HPDE6-E6E7 (cell line): Measurements from ENCODE around the gene SCIMP.
"Not testable (repeated sequence)": the region's sequence is repeated elsewhere in the genome, so short reads cannot be mapped to it uniquely, and the experiment has no call there.

Experiments used
- DNase-seq: peaks from one replicate; pipeline ENCODE4 v3.0.0; 2011; ENCODE audit warnings: missing footprints; ENCODE audit errors: extremely low spot score

SCIMP gene

DNA sequence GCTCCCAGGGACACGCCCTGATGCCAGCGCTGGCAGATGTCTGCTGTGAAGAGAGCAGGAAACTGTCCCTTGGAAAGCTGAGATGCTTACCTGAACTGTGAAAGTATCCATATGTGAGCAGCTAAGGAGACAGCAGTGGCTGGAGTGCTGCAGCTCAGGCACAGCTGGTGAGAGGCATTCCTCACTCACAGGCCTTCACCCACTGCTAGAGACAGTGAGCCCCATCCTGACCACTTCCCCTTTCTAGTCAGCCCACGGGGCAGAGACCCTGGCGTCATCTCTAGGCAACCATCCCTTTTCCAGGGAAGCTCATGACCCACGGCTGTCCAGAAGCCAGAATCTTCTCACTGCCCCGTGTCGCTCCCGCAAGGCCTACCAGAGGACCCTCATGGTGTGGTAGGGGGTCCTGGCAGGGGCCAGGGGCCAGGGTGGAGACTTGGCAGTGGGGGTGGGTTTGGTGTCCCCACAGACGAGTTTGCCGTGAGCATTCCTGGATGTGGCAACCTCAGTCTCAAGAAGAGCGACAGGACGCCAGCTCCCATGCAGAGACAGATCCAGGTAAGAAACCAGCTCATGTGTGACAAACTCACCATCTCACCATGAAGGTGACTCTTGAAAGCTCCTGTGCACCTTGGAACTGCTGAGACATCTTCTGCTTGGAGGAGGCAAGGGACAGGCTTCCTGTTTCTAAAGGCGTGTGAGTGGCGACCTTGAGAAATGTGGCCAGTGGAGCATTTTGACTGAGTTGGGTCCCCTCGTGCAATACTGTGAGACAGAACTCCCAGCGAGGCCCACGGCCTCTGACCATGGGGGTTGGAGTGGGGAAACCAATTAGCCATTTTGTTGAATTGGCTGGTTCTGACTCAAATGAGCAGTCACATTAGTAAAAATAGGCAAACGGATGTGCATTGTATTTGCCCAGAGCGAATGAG lies at the start of gene SCIMP:
Gene SCIMP, minus strand, starts transcription at position 216 of the 932 bp plus-strand sequence. Its CDS starts 105 bp downstream, at position 111.
- DNase-seq: no peak

- DNase-seq: no peak
These were observed 49.1 kb upstream of the SCIMP start for GRCh38 chr17:5283571-5284315.

DNA sequence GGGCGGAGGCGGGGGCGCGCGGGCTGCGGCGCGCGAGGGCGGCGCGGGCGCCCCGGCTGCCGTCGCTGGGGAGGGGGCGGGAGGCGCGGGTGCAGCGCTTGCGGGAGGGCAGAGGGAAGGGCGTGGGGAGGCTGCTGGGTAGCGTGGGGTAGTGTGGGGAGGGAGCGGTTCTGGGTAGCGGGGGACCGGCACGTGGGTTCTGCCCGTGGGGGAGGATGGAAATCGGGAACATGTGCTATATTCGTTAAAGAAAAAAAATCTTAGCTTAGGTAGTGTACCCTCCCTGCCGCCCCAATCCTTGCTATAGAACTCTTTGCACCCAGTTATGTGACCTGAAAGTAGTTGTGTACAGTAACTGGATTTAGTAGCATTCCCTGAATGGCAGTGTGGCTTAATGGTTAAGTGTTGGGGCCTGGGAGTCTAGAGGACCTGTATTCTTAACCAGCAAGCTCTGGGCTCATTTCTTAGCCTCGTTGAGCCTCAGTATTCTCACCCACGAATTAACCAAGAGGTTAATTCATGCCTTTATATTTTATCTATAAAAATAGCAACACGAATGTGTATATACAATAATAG lies 48.1 kb upstream of the SCIMP start:
- no peak for DNase-seq

GRCh38 chr17:5281814-5282641 lies 47.4 kb upstream of the SCIMP start, which contains the start of gene RABEP1:
TSS of gene RABEP1 (plus strand) at chr17:5282284. CDS start at chr17:5282487, 203 bp downstream.
- peak; percentile 71 for DNase-seq

DNA sequence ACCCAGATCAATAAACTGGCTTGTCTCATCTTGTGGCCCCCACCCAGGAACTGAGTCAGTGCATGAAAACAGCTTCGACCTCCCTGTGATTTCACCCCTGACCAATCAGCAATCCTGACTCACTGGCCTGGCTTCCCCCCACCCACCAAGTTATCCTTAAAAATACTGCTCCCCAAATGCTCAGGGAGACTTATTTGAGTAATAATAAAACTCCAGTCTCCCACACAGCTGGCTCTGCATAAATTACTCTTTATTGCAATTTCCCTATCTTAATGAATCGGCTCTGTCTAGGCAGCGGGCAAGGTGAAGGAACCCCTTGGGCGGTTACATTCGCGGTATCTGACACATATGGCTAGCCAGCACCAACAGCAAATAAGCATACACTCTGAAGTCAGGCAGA lies 37.7 kb upstream of the SCIMP start:
- DNase-seq: no peak

DNA sequence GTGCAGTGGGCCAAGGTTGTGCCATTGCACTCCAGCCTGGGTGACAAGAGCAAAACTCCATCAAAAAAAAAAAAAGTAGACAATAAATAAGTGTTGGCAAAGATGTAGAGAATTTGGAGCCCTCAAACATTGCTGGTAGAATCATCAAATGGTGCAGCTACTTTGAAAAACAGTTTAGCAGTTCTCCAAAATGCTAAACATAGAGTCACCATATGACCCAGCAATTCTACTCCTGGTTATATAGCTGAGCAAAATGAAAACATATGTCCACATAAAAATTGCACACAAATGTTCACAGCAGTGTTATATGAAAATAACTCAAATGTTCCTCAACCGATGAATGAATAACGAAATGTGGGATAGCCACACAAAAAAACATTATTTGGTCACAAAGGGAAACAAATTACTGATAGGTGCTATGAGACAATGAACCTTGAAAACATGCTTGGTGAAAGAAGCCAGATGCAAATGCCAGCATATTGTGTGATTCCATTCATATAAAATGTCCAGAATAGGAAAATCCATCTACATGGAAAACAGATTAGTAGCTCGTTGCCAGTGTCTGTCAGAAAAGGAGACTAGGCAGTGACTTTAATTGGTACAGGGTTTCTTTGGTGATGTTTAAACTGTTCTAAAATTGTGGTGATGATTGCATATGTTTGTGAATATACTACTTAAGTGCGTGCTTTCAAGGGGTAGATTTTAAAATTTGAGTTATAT lies 34.7 kb upstream of the SCIMP start:
- DNase-seq: no peak

DNA sequence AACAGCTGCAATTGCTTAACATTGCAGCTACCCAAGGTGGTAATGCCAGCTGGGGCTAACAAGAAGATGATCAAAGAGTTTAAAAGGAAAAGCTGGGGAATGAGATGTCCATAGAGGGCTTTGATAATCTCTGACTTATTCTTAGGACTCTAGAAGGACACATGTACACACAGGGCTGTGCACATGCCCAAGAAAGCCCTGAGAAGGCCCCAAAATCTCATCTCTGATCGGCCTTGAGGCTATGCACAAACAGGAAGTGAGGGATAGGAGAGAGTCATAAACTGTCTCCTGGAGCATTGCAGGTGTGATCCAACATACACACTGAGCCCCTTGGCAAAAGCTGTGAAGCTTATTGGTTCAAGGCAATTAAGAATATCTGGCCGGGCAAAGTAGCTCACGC lies 30.2 kb upstream of the SCIMP start:
- no peak for DNase-seq

- DNase-seq: no peak
These were observed 28.8 kb upstream of the SCIMP start for GRCh38 chr17:5263441-5263840.

- no peak for DNase-seq
These were observed 27.8 kb upstream of the SCIMP start for GRCh38 chr17:5262416-5262991.

DNA sequence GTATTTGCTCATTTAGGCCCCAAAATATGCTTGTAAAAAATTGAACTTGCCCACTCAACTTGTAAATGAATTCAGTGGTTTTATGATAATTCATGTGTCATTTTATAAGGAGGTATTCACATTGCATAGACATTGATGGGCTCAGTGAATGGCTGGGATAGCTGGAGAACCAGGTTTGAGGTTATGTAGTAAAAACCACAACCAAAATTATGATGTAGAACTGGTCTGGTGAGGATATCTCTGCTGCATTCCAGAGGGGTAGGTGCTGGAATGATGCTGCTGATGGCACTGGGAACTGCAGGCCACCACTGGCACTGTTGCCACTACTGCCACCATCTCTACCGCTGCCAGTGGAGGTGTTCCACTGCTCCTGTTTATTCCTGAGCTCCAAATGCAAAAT lies 25.9 kb upstream of the SCIMP start:
- DNase-seq: no peak

DNA sequence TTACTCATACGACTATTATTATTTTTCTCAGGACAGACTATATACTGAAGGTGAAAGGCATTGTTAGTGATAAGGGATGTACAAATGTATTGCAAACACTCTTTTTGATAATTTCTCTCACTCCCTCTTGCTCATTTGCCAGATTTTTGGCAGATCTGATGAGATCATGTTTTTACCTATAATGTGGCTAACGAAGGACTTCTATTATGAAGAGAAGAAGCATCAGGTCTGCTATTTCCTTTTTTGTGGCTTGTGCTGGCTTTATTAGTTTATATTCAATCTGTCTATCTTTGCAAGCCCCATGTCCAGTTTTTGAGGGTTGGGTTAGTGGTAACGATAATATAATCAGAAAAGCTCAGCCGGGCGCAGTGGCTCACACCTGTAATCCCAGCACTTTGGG lies 22.5 kb upstream of the SCIMP start:
- no peak for DNase-seq

DNA sequence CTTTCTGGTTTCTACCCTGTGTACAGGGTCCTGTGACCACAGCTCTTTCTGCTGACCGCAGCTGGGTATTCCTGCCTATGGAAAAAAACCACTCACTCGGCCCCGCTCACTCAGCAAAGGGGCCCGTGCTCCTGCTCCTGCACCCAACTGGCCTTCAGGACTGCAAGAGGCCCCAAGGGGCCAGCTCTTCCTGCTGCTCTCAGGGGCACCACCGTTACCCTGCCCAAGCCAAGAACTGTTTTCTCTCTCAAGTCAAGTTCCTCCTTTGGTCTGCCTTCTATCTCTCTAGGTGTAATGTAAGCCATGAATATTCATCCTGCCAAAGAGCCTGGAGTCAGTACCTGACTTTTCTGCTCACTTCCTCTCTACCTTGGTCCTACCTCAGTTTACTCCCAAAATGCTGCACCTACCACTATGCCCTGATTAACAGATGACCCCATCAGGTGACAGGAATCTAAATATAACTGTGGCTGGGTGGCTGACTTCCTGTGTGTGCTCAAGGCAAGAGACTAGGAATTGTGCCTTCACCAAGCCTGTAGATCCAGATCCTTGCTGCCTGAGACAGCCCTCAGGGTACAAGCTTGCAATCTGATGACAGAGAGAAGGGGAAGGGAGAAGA lies 20.4 kb upstream of the SCIMP start:
- DNase-seq: no peak

DNA sequence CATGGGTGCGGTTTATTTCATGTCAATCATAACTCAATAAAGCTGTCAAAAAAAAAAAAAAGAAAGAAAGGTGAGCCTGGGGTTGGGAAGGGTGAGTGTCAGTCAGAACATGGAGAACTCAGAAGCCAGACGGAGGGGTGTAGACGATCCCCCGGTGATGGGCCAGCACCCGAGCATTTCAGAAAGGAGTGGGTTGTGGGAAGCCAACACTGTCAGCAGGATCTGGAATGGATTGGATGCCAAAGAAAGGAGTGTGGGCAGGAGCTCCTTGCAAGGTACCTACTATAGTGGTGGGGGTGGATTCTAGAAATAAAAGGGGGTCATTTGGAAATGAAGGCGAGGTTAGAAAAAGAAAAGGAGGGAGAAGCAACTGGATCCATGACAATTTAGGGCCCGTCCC lies 19.8 kb upstream of the SCIMP start:
- DNase-seq: no peak

DNA sequence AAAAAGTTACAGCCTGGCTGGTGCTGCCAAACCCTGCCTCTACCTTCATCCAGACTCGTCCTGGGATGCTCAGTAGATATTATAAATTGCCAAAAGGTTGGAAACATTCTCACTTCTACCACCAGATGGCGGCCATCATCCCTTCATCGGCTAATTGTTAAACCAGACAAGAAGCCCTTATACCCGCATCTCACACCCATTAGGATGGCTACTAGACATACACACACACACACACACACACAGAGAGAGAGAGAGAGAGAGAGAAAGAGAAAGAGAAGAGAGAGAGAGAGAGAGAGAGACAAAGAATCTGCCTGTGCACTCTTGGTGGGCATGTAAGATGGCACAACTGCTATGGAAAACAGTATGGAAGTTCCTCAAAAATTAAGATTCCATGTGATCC lies 15.0 kb upstream of the SCIMP start:
- peak; percentile 52 for DNase-seq

GRCh38 chr17:5248821-5249479 lies 14.3 kb upstream of the SCIMP start:
- no peak for DNase-seq

DNA sequence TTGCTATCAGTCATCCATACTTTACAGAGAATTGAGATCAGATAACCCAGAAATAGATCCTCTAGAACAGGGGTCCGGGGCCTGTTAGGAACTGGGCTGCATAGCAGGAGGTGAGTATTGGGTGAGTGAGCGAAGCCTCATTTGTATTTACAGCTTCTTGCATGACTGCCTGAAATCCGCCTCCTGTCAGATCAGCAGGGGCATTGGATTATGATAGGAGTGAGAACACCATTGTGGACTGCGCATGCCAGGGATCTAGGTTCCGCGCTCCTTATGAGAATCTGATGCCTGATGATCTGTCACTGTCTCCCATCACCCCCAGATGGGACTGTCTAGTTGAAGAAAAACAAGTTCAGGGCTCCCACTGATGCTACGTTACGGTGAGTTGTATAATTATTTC lies 13.0 kb upstream of the SCIMP start:
- no peak for DNase-seq

- no peak for DNase-seq
These were observed 7.4 kb upstream of the SCIMP start for GRCh38 chr17:5241861-5242671.

DNA sequence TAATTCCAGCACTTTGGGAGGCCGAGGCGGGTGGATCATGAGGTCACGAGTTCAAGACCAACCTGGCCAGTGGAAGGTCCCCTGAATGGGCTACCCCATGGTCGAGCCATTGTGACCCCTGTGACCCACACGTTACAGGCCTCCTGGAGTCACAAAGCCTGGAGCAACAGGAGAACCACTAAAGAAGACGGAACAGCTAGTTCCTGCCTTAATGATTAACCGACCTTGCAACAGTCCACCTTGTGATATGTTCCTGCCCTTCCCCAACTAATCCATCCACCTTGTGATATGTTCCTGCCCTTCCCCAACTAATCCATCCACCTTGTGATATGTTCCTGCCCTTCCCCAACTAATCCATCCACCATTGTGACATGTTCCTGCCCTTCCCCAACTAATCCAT lies 5.1 kb upstream of the SCIMP start:
- not testable (repeated sequence) for DNase-seq

DNA sequence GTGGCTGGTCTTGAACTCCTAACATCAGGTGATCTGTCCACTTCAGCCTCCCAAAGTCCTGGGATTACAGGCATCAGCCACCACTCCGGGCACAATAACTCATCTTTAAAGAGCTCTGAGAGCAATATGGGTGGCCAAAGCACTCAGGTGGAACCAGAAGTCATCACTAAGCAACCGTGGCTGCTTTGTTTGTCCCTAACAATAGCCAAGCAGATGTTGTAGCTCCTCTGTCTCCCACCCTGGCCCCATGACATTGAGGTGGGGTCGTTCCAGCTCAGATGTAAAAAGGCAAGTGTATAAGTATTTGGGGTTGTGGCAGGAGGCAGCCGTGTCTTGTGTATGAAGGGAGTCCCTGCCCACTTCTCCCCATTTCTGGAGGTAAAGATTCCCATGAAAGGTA lies 3.7 kb upstream of the SCIMP start:
- no peak for DNase-seq
